B cell (primary cell): ENCODE data around the gene TUT1.

Experiments used
- CTCF ChIP-seq: fragments of 200-600 bp; IDR thresholded peaks from one replicate; pipeline ENCODE4 v1.8.0; 2022; ENCODE audit warnings: antibody characterized with exemption, mild to moderate bottlenecking
- EZH2 ChIP-seq: IDR thresholded peaks from 2 replicates; pipeline ENCODE4 v1.6.1; 2012; ENCODE audit warnings: borderline replicate concordance, low read depth, mild to moderate bottlenecking, moderate library complexity, low read length; ENCODE audit not compliant: insufficient read depth, poor library complexity, severe bottlenecking

- TF ChIP-seq CTCF (no peak), EZH2 (no peak)
Measured at GRCh38 chr11:62615521-62615920, 24.2 kb upstream of the TUT1 start.
